Measurements from ENCODE around the gene FAM20B.

GRCh38 chr1:179103999-179104398, 78.3 kb downstream of the FAM20B start:
- no peak for TF ChIP-seq CTCF (IDR thresholded peaks at IDR 0.05; ENCODE audit: control extremely low read depth in 1 of 3, insufficient read depth in 1 of 3, low read depth in 1 of 3, low read length in 3 of 3)
- TF ChIP-seq GTF2F1 (IDR thresholded peaks at IDR 0.05; ENCODE audit: borderline replicate concordance, low read depth, low read length) = no peak
- no peak for TF ChIP-seq SIN3A (conservative IDR thresholded peaks at IDR 0.05 in 1 of 2, IDR thresholded peaks at IDR 0.05 in 1 of 2; ENCODE audit: low read depth in 1 of 2, low read length in 2 of 2)
- no peak for TF ChIP-seq RNF2 (IDR thresholded peaks at IDR 0.05; ENCODE audit: borderline replicate concordance, low read depth, low read length, missing control alignments, poor library complexity, severe bottlenecking)
- no peak for TF ChIP-seq EP300 (IDR thresholded peaks at IDR 0.05; ENCODE audit: borderline replicate concordance in 1 of 2, low read depth in 2 of 2, low read length in 2 of 2)
